ENCODE results near the gene BCO2.
"Not testable (repeated sequence)": the region's sequence is repeated elsewhere in the genome, so short reads cannot be mapped to it uniquely, and the experiment has no call there.

BCO2 gene

DNA sequence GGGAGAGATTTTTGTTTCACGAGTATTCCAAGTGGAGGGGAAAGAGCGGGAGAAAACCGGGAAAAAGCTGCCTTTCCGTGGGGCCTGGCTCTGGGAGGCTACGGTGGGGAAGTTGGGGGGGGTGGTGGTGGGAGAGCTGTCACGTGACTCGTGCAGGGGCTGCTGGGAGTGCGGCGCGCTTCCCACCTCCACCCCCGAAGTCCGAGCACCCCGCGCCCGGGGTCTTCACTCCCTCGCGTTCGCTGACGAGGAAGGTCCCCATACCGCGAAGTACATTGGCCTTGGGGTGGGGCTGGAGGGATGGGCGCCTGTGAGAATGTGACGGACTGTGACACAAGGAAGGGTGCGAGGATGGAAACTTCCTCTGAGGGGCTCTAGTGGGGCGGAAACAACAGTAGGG lies 8.2 kb upstream of the BCO2 start, which contains the start of gene TEX12:
Gene TEX12, plus strand, starts transcription at position 228 of the 400 bp plus-strand sequence. CDS start 1,897 bp downstream, outside the sequence.
- no peak for FAIRE-seq

DNA sequence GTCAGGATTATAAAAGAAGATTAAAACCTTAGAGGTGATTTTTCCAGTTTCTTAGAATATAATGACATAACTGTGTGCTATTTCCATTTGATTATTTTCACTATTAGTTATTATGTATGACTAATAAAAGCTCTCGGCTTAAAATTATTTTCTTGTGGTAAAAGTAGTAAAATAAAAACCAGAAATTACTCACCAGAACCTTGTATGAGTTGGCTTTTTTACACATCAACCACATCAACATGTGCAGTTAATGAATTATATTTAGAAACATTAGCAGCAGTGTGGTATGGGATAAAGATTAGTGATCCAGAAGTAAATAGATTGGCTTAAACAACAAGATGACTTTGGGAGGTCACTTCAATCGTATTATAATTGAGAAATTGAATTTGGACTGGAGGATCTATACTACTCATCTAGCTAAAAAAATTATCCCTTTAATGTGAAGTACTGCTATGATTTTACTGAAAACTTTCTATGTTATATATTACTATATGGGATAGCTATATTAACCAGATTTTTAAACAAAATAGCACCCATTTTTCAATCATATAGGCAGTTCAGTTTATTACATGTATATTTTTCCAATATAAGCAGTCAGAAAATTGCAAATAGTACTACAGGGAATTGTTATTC lies 2.8 kb upstream of the BCO2 start:
- no peak for FAIRE-seq

DNA sequence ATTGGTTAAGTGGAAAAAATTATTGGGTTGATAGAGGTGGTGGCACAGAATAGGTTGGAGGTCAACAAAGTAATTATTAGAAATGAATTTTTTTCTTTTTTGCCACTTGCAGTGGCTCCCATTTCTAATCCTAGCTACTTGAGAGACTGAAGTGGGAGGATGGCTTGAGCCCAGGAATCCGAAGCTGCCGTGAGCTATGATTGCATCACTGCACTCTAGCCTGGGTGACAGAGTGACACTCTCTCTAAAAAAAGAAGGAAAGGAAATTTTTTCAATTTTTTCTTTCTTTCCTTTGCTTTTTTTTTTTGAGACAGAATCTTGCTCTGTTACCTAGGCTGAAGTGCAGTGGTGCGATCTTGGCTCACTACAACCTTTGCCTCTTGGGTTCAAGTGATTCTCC lies 2.2 kb upstream of the BCO2 start:
- FAIRE-seq, result no peak

DNA sequence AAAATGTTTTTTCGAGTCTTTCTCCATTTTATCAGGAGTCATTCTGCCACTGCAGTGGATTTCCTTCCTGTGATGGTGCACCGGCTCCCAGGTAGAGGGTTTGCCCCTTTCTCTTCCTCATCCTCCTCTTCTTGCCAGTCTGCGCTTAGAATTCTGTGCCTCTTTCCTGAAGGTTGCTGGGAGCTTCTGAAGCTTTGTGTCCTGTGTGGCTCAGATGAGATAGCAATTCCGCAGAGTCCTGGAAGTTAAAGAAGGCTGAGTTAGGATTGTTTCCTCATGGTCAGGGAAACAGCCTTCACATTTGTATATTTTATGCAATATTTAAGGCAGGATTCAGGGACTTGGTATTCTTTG lies 264 bp downstream of the BCO2 start:
- FAIRE-seq, result no peak

DNA sequence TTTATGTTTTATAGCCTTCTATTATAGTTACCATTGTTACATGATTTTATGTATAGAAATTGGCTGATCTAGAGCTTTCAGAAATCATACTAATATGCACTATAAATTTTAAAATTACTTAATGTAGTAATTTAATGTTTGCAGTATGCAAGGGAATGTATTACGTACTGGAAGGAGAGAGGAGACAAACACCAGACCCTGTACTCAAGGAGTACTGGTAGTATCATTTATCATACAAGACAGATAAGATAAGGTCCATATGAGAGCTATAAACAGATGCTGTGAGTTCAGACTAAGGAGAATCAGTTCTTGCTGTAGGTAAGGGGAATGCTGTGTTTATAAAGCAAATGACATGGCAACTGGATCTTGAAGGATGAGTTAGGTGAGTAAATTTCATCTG lies 765 bp downstream of the BCO2 start:
- FAIRE-seq, result no peak

DNA sequence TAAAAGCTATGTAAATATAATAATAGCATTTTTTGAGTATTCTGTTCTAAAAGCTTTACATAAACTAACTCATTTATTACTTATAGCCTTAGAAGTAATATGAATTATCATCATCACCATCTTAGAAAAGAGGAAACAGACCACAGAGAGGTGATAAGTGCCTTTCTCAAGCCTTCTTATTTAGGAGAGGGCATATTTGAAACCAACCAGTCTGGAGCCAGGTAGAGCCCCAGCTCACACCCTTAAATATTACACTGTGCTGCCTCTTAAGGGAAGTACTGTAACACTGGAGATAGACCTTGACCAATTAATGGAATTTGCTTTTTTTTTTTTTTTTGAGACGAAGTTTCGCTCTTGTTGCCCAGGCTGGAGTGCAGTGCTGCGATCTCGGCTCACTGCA lies 2.3 kb downstream of the BCO2 start:
- FAIRE-seq, result no peak

DNA sequence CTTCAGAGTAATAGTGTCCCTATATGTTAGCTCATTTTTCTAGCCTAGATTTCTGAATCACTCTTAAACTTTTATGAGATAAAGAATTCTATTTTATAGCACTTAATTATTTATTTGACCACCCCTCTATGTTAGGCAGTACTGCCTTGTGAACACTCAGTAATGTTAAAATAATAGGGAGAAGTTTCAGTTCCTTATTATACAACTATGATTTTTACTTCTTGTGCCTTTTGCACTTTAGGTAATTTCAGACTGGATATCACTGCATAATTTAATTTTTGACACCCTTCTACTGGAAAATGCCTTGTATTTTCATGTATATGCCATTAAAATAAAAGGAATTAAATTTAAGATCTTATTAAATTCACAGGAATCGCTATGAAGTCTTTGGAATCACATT lies 3.1 kb downstream of the BCO2 start:
- FAIRE-seq, result no peak

DNA sequence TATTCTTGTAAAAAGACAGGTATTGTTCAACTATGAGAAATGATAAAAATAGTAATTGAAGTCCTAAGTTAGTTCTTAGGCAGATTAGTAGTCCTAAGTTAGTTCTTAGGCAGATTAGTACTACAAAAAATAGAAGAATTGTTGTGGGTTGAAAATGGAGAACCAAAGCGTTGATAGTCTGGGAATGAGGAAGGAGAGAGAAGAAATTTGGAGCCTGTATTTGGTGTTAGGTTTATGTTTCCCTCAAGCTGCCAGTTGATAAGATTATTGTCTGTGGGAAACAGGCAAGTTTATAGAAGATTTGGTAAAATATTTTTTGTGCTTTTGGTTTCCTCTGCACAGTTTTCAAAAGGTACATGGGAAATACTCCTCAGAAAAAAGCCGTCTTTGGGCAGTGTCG lies 3.6 kb downstream of the BCO2 start:
- no peak for FAIRE-seq

DNA sequence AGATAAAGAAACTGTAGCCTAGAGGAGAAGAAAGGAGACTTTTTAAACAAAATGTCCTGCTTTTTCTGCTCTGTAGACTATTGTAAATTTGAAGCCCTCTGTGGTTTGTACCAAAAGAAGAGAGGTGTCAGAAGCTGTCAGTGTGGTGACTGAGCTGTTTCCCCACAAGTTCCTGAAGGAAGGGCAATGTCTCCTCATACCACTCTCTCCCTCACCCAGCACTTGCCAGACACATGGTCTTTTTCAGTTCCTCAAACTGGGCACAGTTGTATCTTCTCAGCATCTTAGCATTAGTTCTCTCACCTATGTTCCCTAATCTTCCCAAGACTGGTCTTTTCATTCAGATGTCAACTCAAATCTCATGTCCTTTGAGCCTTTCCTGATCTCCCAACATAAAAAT lies 4.3 kb downstream of the BCO2 start:
- FAIRE-seq, result no peak

DNA sequence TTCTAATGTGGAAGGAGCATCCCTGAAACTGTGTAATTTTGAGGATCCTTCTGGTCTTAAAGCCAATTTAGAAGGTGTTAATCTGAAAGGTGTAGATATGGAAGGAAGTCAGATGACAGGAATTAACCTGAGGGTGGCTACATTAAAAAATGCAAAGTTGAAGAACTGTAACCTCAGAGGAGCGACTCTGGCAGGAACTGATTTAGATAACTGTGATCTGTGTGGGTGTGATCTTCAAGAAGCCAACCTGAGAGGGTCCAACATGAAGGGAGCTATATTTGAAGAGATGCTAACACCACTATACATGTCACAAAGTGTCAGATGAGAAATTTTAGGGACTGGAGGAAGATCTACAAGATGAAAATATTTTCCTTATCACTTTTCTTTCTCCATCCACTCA lies 7.6 kb downstream of the BCO2 start:
- no peak for FAIRE-seq

DNA sequence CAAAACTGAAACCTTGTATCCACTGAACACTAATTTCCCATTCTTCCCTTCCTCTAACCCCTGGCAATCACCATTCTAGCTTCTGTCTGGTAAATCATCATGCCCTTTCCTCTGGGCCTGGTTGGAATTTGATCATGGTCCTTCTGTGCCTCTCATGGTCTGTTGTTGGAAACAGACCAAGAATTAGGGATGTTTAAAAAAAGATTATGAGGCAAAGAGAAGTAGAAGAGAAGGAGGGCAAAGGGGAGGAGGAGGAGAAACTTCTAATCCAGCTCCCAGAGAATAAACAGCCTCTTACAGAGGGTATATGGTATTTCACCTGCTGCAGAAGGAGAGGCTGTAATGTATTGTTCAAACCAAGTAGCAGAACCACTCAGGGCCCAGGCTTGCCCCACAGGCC lies 10.6 kb downstream of the BCO2 start:
- FAIRE-seq, result no peak

DNA sequence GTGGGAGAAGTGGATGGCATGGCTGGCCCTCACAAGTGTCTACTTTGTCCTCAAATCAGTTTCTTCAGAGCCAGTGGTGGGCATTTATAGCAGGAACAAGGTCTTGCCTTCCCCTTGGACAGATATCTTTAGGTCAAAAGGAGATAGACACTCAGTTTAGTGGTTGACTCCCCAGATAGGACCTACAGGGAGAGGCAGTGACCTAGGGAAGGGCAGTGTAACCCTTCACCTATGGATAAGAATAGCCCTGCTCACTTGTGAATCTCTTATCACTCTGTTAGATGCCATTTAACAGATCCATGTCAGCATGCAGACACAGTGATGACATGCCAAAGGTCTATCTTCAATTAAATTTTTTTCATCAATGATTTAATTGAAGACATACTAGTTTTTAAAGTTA lies 11.0 kb downstream of the BCO2 start:
- FAIRE-seq, result no peak

DNA sequence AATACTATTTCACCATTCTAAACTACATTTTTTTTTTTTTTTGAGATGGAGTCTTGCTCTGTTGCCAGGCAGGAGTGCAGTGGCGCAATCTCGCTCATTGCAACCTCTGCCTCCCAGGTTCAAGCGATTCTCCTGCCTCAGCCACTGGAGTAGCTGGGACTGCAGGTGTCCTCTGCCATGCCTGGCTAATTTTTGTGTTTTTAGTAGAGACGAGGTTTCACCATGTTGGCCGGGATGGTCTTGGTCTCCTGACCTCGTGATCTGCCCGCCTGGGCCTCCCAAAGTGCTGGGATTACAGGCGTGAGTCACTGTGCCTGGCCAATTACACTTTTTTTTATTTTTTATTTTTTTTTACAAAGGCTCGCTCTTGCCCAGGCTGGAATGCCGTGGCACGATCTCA lies 19.8 kb downstream of the BCO2 start:
- FAIRE-seq, result not testable (repeated sequence)

DNA sequence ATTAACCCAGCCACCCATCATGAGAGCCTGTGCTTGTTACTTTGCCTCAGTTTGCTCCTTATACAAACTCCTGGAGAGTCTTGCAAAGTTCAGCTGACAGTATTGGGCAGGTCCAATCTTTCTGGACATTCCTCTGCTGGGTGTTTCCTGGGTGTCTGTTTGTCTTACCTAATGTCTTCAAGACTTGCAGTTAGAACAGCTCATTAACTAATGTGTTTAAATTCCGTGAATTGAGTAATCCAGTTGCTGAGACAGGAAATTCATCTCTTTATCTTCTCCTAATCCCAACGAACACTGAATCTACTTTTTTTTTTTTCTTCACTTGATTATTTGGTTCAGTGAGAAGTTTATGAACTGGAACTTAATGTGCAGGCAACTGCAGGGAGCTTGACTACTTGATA lies 20.6 kb downstream of the BCO2 start:
- FAIRE-seq, result no peak

DNA sequence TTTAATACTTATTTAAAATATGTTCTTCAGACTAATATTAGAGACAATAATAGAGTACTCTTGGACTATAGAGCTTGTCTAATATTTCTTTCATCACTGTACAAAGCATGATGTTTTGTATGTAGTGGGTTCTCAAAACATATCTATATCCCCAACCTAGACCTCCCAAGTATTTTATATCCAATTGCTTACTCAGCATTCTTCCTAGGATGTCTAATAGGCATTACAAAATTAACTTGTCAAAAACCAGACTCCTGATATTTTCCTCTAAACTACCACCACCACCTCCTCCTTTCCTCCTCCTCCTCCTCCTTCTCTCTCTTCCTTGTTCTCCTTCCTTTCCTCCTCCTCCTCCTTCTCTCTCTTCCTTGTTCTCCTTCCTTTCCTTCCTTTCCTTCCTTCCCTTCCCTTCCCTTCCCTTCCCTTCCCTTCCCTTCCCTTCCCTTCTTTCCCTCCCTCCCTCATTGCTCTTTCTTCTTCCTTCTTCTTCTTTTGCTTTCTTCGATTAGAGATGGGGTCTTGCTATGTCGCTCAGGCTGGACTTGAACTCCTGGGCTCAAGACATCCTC lies 21.3 kb downstream of the BCO2 start:
- FAIRE-seq, result no peak

DNA sequence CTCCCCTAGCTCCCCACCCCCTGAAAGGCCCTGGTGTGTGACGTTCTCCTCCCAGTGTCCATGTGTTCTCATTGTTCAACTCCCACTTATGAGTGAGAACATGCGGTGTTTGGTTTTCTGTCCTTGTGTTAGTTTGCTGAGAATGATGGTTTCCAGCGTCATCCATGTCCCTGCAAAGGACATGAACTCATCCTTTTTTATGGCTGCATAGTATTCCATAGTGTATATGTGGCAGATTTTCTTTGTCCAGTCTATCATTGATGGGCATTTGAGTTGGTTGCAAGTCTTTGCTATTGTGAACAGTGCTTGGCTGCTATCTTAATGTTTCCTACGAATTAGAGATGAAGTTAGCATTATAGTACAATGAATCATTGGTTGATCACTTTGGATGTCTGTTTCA lies 23.8 kb downstream of the BCO2 start:
- not testable (repeated sequence) for FAIRE-seq

DNA sequence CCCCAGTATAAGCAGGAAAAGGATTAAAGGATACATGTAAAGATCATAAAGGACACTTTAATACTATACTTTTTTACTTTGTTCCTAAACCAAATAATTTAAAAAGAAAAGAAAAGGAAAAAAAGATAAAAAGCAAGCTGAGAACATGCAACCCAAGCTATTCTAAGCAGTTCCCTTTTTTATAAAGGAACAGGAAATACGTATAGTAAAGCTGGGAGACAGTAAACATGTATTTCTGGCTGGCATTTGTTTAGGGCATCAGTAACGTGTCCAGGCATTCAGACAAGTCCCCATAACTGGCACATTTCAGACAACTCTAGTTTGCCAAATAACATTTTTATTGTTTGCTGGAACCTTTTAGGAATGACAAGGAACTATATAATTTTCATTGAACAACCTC lies 24.9 kb downstream of the BCO2 start:
- FAIRE-seq, result no peak

DNA sequence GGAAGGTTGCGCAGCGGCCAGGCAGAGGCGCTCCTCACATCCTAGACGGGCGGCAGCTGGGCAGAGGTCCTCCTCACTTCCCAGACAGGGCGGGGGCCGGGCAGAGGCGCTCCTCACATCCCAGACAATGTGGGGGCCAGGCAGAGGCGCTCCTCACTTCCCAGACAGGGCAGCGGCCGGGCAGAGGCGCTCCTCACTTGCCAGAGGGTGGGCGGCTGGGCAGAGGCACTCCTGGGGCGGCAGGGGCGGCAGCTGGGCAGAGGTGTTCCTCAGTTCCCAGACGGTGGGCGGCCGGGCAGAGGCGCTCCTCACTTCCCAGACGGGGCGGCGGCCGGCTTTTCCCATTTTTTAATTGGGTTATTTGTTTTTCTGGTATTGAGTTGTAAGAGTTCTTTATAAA lies 30.8 kb downstream of the BCO2 start:
- no peak for FAIRE-seq

DNA sequence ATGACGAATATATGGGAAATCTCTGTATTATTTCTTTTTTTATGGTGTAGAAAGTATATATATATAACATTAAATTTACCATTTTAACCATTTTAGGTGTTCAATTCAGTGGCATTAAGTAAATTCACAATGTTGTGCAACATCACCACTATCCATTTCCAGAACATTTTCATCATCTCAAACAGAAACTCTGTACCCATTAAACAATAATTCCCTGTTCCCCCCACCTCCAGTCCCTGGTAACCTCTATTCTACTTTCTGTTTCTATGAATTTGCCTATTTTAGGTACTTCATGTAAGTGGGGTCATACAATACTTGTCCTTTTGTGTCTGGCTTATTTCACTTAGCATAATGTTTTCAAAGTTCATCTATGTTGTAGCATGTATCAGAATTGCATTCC lies 35.6 kb downstream of the BCO2 start:
- FAIRE-seq, result no peak

DNA sequence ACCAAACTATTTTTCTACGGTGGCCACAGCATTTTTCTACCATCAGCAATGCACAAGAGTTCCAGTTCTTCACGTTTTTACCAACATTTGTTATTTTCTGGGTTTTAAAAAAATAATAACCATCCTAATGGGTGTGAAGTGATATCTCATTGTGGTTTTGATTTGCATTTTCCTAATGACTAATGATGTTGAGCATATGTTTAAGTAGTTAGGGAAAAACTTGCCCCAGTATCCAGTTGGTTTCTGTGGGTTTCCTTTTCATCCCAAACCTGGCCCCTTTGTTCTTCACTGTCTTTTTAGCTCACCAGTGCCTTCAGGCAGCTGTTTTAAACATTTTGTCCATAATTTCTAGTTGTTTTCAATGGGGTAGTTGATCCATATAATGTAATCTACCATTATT lies 36.2 kb downstream of the BCO2 start:
- FAIRE-seq, result no peak

DNA sequence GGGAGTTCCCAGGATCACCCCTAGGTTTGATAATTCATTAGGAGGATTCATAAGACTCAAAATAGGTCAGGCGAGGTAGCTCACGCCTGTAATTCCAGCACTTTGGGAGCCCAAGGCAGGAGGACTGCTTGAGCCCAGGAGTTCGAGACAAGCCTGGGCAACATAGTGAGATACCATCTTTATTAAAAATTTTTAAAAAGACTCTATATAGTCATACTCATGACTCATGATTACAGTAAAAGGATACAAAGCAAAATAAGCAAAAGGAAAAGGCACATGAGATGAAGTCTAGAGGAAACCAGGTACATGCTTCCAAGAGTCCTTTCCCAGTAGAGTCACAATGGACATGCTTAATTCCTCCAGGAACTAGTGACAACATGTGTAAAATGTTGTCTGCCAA lies 37.0 kb downstream of the BCO2 start:
- no peak for FAIRE-seq

DNA sequence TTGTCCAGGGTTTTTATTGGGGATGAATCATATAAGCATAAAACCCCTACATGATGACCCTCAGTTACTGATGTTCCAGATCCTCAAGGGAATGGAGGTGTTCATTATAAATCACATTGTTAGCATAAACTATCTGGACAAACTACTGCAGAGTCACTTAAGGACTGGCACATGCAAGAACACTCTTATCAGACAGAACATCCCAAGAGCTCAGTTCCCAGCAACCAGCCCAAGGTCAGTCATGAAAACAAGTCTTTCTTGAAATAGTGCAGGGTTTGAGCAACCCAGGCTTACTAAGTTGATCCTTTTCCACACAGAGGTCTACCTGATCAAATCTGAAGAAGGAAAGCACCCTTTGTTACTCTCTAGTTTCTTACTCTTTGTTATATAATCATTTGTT lies 37.4 kb downstream of the BCO2 start:
- no peak for FAIRE-seq

DNA sequence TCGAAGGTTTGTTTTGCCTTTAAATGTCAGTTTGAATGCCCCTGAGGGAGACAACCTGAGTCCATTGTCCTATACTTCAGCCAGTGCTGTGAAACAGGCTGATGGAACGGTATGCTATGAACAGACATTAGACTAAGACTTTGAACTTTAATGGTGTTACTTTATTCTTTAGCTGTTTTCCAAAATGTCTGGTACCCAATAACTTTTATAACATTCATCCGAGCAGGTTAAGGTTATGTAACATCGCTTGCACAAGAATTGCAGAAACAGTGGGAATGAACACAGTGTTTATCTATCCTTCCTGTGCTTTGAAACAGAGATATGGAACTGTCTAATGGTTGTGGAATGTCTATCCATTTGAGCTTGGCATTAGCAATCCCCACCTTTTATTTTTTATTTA lies 38.4 kb downstream of the BCO2 start:
- no peak for FAIRE-seq

DNA sequence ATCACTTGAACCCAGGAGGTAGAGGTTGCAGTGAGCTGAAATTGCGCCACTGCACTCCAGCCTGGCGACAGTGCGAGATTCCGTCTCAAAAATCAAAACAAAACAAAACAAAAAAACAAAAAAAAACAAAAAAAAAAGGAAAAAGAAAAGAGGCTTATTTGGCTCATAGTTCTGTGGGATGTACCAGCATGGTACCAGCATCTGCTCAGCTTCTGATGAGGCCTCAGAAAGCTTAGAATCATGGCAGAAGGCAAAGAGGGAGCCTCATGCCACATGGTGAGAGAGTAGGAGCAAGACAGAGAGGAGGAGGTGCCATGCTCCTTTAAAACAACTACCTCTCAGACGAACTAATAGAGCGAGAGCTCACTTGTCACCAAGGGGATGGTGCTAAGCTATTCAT lies 40.3 kb downstream of the BCO2 start:
- FAIRE-seq, result no peak

DNA sequence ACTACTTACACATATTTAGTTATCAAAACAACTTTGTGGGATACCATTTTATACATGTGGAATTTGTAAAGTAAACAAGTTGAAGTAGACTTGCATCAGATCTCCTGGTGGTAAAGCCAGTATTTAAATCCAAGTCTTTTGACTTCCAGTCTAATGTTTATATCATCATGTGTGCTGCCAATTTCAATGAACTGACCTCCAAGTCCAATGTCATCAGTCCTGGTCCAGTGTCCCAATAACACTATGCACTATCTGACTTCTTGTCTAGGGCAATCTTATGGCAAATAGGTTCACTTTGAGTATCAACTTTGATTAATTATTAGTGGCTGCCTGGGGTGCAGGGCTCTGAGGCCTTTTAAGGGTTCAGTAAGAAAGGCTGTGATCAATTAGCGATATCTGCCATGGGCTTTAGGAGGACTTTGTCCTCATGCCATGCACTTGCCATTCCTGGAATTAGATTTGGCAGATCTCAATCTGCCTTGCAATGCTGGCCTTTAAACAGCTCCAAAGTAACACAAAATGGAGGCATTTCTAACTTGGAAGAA lies 41.3 kb downstream of the BCO2 start:
- no peak for FAIRE-seq
